ENCODE measurements around the gene SERINC3.

DNA sequence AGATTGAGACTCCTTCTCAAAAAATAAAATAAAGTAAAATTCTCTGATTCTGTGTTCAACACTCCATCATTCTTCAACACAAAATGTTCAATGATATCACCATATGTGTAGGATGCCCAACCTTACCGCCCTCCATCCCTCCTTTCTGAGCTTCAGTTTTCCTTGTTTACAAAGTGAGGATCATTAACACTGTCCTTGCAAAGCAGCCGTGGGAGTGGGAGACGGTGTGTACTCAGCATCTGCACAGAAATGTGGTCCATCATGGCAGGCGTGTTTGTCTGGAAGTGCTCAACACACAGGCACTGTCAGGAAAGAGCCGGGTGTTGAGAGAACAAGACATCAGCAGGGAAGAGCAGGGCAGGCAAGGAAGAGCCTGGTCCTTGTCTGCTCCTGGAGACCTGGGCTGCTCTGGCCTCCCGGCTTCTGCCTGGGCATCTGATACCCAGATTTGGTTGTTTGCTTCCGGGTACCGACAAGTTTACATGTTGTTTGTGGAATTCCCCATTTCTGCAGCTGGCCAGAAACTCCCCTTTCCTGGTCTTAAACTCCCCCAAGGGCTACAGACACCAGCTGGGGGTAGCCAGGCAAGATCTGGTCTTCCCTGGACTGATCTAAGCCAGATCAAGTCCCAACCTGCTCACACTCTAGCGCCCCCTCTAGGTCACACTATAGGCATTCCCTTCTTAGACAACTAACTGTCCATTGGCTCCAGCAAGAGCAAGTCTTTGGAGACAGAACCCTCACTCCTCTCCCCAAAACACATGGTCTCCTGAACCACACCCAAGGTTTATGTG is 72.9 kb downstream of the SERINC3 start:
- TF ChIP-seq, protein P1, sequence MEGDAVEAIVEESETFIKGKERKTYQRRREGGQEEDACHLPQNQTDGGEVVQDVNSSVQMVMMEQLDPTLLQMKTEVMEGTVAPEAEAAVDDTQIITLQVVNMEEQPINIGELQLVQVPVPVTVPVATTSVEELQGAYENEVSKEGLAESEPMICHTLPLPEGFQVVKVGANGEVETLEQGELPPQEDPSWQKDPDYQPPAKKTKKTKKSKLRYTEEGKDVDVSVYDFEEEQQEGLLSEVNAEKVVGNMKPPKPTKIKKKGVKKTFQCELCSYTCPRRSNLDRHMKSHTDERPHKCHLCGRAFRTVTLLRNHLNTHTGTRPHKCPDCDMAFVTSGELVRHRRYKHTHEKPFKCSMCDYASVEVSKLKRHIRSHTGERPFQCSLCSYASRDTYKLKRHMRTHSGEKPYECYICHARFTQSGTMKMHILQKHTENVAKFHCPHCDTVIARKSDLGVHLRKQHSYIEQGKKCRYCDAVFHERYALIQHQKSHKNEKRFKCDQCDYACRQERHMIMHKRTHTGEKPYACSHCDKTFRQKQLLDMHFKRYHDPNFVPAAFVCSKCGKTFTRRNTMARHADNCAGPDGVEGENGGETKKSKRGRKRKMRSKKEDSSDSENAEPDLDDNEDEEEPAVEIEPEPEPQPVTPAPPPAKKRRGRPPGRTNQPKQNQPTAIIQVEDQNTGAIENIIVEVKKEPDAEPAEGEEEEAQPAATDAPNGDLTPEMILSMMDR (IDR thresholded peaks at IDR 0.05; ENCODE audit: insufficient read depth, low read depth, low read length), result no peak
- no peak for TF ChIP-seq EZH2 (IDR thresholded peaks at IDR 0.05; ENCODE audit: insufficient read depth, low read length)

Measured in astrocyte (in vitro differentiated cells and primary cell).